ENCODE measurements around the gene FILIP1L.

Gene FILIP1L

DNA sequence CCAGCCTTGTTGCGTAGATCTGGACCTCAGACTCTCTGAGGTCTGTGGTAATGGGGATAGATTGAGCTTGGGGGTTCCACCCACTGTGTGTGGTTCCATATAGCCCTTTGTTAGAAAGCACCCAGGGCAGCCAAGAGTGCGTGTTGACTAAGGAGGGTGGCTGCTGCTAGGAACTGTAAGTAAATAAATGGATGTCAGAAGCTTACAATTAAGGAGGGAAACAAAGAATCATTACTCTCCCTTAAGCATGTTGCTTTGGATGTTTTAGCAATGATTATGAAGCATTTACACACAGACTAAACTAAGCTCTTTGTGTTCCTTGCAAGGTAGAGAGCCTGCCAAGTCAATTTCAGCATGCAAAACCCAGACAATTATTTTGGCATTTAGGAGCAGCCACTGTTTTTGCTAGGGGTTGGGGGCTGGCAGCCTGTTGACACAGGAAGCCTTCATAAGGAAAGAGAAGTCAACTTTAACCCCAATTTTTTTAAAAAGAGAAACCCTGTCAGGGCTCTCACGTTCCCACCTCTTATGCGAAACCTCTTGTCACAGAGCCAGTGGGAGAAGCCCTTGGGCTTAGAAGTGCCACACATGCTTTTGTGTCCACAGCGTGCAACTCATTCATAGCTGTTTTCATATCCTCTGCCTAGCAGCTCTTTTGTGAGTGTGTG is 168.8 kb downstream of the FILIP1L start:
- peak; percentile 33 for DNase-seq

GRCh38 chr3:99943931-99944761 is 170.2 kb downstream of the FILIP1L start:
- DNase-seq, result peak; percentile 77

GRCh38 chr3:99941211-99941610 is 173.1 kb downstream of the FILIP1L start:
- no peak for DNase-seq

- no peak for DNase-seq
These were observed 174.0 kb downstream of the FILIP1L start for GRCh38 chr3:99940350-99940749.

GRCh38 chr3:99939876-99940275 is 174.4 kb downstream of the FILIP1L start:
- DNase-seq, result no peak

DNA sequence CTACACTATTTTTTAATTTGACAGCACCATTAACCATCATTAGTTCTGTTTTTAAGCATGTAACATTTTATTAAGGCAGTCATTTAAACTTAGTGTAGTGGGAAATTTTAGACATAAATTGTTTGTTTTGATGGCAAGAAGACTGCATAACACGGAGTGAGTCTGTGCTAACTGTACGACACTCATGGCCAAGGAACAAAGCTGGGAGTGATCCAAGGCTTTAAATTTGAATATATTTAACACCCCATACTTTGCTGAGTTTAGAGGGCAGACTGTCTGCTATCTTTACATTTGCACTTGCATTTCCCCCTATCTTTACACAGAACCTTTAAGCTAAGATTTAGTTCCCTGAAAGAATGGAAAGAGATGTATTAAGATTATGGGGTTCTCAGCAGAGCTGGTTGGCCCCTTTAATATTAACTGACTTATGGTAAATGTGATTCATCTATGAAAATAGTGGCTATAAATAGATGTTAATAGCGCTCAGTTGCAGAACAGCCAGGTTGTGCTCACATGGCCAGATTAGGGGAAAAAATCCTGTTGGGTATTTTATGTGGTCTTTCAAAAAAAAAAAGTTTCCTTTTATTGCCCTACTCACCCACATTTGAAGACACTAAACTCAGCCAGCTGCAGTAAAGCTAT is 175.9 kb downstream of the FILIP1L start:
- DNase-seq, result peak; percentile 11

DNA sequence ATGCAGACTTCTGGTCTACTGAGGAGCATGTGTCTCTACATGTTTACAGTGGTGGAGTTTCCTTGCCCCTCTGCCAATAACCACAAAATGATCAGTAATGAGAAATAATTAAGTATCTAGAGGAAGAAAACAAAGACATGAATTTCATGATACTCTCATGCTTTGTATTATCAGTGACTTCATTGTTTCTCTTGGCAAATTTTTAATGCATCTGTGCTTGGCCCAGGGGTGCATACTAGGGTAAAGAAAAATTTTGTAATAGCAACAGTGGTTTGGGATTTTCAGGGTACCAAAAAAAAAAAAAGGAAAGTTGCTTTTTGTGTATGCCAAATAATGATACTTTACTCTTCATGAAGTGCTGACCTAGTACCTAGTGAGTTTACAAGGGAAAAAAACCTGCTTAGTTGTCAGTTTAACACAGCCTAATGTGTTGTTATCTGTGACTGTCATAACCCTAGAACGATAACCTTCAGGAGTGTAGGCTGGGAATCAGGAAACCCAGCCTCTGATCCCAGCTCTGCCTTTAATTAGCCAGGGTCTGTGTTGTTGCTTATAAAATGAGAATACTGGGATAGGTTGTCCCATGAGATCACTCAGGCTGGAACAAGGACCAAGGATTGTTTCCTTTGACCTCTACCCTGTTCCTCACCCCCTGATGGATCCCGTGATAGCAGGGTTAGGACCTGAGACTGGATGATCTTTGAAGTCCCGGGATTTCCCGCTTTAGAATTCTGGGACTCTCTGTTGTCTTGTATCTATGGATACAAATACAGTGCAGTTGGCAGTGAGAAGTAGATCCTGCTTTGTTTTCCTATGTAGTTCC is 179.1 kb downstream of the FILIP1L start:
- peak; percentile 52 for DNase-seq

GRCh38 chr3:99933971-99934750 is 180.1 kb downstream of the FILIP1L start:
- no peak for DNase-seq

- DNase-seq, result no peak
These were observed 183.2 kb downstream of the FILIP1L start for GRCh38 chr3:99931059-99931458.

DNA sequence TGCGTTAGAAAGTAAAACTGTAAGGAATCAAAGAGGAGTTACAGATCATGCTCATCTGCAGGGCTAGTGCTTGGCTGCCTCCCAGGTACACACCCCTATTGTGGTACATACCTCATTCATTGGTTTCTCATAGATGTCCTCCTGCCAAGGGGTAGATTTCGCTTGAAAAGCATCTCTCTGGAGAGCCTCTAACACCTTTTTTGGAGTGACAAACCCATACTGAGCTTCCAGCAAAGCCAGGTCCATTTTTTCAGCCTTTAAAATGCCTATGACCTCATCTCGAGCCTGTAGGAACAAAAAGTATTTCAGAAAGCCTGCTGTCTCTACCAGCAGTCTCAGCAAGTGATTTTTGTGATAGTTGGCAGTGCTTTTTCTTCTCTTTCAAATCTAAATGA is 184.6 kb downstream of the FILIP1L start:
- peak; percentile 88 for DNase-seq

GRCh38 chr3:99928771-99929744 is 185.2 kb downstream of the FILIP1L start:
- no peak for DNase-seq

DNA sequence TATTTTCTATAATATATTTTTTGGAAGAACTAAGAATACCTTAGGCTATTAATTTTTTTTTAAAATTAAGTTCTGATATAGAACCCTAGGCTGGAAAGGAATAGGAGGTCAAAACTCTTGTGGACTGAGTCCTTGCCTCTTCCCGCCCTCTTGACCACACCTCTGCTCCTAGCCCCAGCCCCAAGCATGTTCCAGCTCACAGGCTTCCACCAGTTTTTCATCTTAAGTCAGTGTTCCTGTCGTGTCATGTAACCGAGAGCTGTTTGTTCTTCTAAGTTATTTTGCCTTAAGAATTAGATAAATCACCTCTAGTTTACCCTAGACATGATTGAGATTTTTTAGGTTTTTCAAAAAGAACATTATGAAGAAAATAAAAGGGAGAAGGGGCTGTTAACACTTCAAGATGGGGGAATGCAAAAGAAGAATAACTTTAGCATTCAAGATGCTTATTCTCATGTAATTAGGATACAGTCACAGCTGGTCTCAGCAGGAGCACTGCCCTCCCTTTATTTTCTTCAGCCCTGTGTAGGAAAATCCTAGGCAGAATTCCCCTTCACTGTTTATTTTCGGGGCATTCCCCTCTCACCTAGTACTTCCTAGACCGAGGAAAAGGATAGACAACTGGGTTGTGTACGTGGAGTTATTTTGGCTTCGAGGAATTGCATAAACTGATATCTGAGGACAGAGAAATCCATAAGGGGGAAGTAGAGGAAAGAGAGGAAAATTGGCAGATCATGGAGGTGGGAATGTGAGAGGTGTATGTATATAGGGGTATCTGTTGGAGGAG is 186.4 kb downstream of the FILIP1L start:
- no peak for DNase-seq

DNA sequence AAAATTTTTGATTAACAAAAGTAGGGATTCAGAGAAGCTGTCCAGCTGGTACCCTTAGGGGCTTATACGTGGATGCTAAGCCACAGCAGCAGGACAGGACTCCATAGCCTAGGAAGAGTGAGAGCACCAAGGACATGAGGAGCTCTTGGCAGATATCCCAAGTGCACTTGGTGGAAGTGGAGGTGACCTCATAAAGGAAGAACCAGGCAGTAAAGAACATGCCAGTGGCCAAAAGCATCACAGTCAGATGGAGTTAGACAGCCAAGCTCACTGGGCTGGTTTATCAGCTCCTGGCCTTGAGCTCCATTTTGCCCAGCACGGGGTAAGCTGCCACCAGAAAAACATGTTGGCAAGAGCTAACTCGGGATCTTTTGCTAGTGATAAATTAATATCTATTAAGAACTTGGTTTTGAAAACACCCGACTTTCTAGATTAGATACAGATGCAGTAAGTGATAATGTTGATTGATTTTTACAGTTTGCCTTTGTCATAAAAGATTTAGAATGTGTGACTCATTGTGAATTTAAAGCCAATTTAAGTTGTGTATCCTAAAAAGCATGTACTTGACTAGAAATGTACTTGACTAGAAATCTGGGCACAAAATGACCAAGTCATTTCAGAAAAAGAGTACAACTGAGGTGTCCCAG is 188.6 kb downstream of the FILIP1L start:
- peak; percentile 95 for DNase-seq

DNA sequence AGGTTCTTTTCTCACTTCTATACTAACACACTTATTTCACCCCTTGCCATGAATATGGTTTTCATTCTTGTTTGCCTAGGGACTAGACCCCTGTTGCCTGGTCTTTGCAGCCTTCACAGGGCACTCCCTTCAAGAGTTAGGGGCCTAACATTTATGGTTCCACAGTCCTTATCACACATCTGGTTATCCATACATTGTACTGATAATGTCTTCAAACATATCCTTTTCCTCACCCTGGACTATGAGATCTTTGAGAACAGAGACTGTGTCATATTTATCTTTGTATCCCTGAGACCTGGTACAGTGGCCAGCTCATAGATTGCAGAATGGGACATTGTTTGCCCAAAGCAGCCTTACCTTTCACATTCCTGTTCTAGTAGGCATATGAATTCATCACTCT is 190.4 kb downstream of the FILIP1L start:
- DNase-seq, result no peak

- peak; percentile 86 for DNase-seq
These were observed 192.3 kb downstream of the FILIP1L start for GRCh38 chr3:99921986-99922385.

GRCh38 chr3:99921377-99921695 is 193.0 kb downstream of the FILIP1L start:
- DNase-seq, result no peak

- DNase-seq, result peak; percentile 41
These were observed 193.6 kb downstream of the FILIP1L start for GRCh38 chr3:99920481-99921376.

GRCh38 chr3:99919694-99920093 is 194.6 kb downstream of the FILIP1L start:
- DNase-seq, result no peak

GRCh38 chr3:99918715-99919114 is 195.6 kb downstream of the FILIP1L start:
- DNase-seq, result no peak

Measured in NCI-H446 treated with DMSO at 0.1 percent for 48 hours (cell line).